ENCODE results near the gene TMEM138. TPM values are rescaled to one million over a fixed set of nuclear protein-coding genes. Genes with fewer than 3 reads are reported as not detected.
A peak's percentile ranks its signal among the peaks of the same experiment; 100 is the strongest.

Gene TMEM138
- total and polyA plus RNA-seq, 4 donors: 13.5 to 39.6 (median 24.2) TPM

DNA sequence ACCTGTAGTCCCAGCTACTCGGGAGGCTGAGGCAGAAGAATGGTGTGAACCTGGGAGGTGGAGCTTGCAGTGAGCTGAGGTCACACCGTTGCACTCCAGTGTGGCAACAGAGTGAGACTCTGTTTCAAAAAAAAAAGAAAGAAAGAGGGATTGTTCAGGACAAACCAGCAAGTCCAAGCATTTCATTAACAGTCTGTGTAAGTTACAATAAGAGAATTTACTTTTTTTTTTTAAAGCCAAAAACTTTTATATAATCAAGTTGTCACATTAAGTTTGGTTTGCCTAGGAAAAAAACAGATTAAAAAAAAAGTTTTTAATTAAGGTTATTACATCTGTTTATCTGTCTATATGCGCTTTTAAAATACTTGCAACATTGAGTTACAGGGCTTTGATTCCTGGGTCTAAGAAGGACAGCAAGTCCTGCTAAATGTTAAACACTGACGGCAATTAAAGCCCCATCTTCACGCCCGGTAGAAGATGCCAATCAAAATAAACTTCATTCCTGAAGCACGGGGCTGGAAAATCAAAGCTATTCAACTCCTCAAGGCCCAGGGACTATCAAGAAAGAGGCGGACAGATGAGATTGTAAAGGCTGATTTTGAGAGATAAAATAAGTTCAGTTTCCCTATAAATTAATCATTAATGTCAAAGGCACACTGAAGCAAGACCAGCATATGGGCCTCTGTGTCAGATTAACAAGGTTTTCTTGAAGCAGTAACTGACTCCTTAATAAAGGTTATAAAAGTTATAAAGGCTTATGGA is 10.7 kb downstream of the TMEM138 start:
- Histone ChIP-seq H3K9me3 (ENCODE audit: control insufficient read depth in 4 of 4, low read length in 3 of 4) (no peaks in the 10 kb centered on the region), H3K4me3 (ENCODE audit: low read depth in 1 of 3, low read length in 3 of 3) (no peak overlapping the region), H3K36me3 (ENCODE audit: control insufficient read depth in 4 of 4, insufficient read depth in 3 of 4, low read depth in 1 of 4, low read length in 3 of 4) (peaks cover 3 to 10% (median 4%) of the 10 kb centered on the region in 4 donors), H3K4me1 (ENCODE audit: control insufficient read depth in 4 of 4, insufficient read depth in 4 of 4, low read length in 3 of 4) (peaks cover 10 to 23% (median 14%) of the 10 kb centered on the region in 4 donors), H3K27ac (ENCODE audit: low read depth in 1 of 2, low read length in 2 of 2) (no peak overlapping the region), H3K27me3 (ENCODE audit: control insufficient read depth in 4 of 4, insufficient read depth in 4 of 4, low read length in 3 of 4) (no peaks in the 10 kb centered on the region), H3K9ac (ENCODE audit: low read depth in 1 of 2, low read length in 2 of 2) (no peak overlapping the region)
- no peak for DNase-seq (ENCODE audit: low spot score)
- 85% methylated on average over 8 of the region's 8 CpGs for WGBS
- no peak for TF ChIP-seq HNF4G (IDR thresholded peaks at IDR 0.05)
- TF ChIP-seq FOXA1 (IDR thresholded peaks at IDR 0.05): no peak
- TF ChIP-seq, protein P1, sequence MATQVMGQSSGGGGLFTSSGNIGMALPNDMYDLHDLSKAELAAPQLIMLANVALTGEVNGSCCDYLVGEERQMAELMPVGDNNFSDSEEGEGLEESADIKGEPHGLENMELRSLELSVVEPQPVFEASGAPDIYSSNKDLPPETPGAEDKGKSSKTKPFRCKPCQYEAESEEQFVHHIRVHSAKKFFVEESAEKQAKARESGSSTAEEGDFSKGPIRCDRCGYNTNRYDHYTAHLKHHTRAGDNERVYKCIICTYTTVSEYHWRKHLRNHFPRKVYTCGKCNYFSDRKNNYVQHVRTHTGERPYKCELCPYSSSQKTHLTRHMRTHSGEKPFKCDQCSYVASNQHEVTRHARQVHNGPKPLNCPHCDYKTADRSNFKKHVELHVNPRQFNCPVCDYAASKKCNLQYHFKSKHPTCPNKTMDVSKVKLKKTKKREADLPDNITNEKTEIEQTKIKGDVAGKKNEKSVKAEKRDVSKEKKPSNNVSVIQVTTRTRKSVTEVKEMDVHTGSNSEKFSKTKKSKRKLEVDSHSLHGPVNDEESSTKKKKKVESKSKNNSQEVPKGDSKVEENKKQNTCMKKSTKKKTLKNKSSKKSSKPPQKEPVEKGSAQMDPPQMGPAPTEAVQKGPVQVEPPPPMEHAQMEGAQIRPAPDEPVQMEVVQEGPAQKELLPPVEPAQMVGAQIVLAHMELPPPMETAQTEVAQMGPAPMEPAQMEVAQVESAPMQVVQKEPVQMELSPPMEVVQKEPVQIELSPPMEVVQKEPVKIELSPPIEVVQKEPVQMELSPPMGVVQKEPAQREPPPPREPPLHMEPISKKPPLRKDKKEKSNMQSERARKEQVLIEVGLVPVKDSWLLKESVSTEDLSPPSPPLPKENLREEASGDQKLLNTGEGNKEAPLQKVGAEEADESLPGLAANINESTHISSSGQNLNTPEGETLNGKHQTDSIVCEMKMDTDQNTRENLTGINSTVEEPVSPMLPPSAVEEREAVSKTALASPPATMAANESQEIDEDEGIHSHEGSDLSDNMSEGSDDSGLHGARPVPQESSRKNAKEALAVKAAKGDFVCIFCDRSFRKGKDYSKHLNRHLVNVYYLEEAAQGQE (IDR thresholded peaks at IDR 0.05): no peak
- TF ChIP-seq, protein P2, sequence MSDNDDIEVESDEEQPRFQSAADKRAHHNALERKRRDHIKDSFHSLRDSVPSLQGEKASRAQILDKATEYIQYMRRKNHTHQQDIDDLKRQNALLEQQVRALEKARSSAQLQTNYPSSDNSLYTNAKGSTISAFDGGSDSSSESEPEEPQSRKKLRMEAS (IDR thresholded peaks at IDR 0.05): no peak
- no peak for TF ChIP-seq SP1 (IDR thresholded peaks at IDR 0.05)
- TF ChIP-seq YY1 (IDR thresholded peaks at IDR 0.05): no peak
- no peak for TF ChIP-seq TAF1 (conservative IDR thresholded peaks at IDR 0.05)

DNA sequence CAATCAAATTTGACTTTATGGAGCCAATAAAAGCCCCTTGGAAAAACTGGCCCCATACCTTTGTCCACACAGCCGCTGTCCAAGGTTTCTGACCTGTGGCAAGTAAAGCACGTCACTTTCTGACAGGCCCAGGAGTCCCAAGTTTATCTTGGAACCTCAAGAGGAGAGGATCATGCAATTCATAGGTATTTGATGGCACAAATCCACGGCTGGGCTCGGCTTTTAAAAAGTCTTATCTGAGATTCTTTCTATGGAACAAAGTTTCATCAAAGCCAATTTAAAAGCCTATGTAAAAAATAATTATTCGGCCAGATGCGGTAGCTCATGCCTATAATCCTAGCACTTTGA is 13.6 kb downstream of the TMEM138 start:
- no peak overlapping the region for H3K27ac ChIP-seq (ENCODE audit: low read depth in 1 of 2, low read length in 2 of 2)
- no peak overlapping the region for H3K4me3 ChIP-seq (ENCODE audit: low read depth in 1 of 3, low read length in 3 of 3)
- WGBS: 49% methylated on average over 6 of the region's 6 CpGs
- DNase-seq (ENCODE audit: low spot score): no peak
- no peaks in the 10 kb centered on the region for H3K36me3 ChIP-seq (ENCODE audit: control insufficient read depth in 4 of 4, insufficient read depth in 3 of 4, low read depth in 1 of 4, low read length in 3 of 4)
- peaks cover 5 to 15% (median 7%) of the 10 kb centered on the region in 4 donors for H3K4me1 ChIP-seq (ENCODE audit: control insufficient read depth in 4 of 4, insufficient read depth in 4 of 4, low read length in 3 of 4)
- no peaks in the 10 kb centered on the region for H3K9me3 ChIP-seq (ENCODE audit: control insufficient read depth in 4 of 4, low read length in 3 of 4)
- TF ChIP-seq GABPA (IDR thresholded peaks at IDR 0.05 in 1 of 2, conservative IDR thresholded peaks at IDR 0.05 in 1 of 2) (no peak), FOXA1 (IDR thresholded peaks at IDR 0.05) (no peak), EGR1 (IDR thresholded peaks at IDR 0.05; ENCODE audit: low read depth in 2 of 2) (no peak), HNF4A (conservative IDR thresholded peaks at IDR 0.05) (peak; percentile 13 to 79), JUND (IDR thresholded peaks at IDR 0.05) (peak in 1 of 2 donors; percentile 60), RXRA (IDR thresholded peaks at IDR 0.05) (peak in 1 of 2 donors; percentile 72)
- TF ChIP-seq, protein P3, sequence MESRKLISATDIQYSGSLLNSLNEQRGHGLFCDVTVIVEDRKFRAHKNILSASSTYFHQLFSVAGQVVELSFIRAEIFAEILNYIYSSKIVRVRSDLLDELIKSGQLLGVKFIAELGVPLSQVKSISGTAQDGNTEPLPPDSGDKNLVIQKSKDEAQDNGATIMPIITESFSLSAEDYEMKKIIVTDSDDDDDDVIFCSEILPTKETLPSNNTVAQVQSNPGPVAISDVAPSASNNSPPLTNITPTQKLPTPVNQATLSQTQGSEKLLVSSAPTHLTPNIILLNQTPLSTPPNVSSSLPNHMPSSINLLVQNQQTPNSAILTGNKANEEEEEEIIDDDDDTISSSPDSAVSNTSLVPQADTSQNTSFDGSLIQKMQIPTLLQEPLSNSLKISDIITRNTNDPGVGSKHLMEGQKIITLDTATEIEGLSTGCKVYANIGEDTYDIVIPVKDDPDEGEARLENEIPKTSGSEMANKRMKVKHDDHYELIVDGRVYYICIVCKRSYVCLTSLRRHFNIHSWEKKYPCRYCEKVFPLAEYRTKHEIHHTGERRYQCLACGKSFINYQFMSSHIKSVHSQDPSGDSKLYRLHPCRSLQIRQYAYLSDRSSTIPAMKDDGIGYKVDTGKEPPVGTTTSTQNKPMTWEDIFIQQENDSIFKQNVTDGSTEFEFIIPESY (IDR thresholded peaks at IDR 0.05): no peak
- TF ChIP-seq, protein P1 (IDR thresholded peaks at IDR 0.05): peak; percentile 82
- no peaks in the 10 kb centered on the region for H3K27me3 ChIP-seq (ENCODE audit: control insufficient read depth in 4 of 4, insufficient read depth in 4 of 4, low read length in 3 of 4)
- H3K9ac ChIP-seq (ENCODE audit: low read depth in 1 of 2, low read length in 2 of 2): no peak overlapping the region
